SHP77 treated with DMSO at 0.1 percent for 48 hours (cell line): Measurements from ENCODE around the gene JAK1.

ENCODE experiments used
- DNase-seq: peaks from one replicate; lab custom pipeline; 2025; lab: John Stamatoyannopoulos, UW

JAK1 gene

GRCh38 chr1:64980745-64981600 is 14.6 kb upstream of the JAK1 start:
- DNase-seq = no peak

GRCh38 chr1:64979358-64979757 is 13.0 kb upstream of the JAK1 start:
- DNase-seq = no peak

- DNase-seq = no peak
Measured at GRCh38 chr1:64976361-64976760, 10.0 kb upstream of the JAK1 start.

GRCh38 chr1:64975740-64976139 is 9.4 kb upstream of the JAK1 start:
- DNase-seq = no peak

GRCh38 chr1:64975127-64975526 is 8.8 kb upstream of the JAK1 start:
- no peak for DNase-seq

- DNase-seq = no peak
Measured at GRCh38 chr1:64974288-64974825, 8.0 kb upstream of the JAK1 start.

GRCh38 chr1:64973061-64973647 is 6.8 kb upstream of the JAK1 start:
- no peak for DNase-seq

- DNase-seq = no peak
Measured at GRCh38 chr1:64969305-64970046, 3.1 kb upstream of the JAK1 start.

GRCh38 chr1:64967381-64967780 is 1.0 kb upstream of the JAK1 start:
- DNase-seq = no peak

- DNase-seq = no peak
Measured at GRCh38 chr1:64965366-64966157, 787 bp downstream of the JAK1 start.

- no peak for DNase-seq
Measured at GRCh38 chr1:64963466-64963865, 2.9 kb downstream of the JAK1 start.

GRCh38 chr1:64962441-64962840 is 3.9 kb downstream of the JAK1 start:
- no peak for DNase-seq

- DNase-seq = no peak
Measured at GRCh38 chr1:64961923-64962322, 4.4 kb downstream of the JAK1 start.

- DNase-seq = no peak
Measured at GRCh38 chr1:64960731-64961130, 5.6 kb downstream of the JAK1 start.

- DNase-seq = no peak
Measured at GRCh38 chr1:64959986-64960385, 6.4 kb downstream of the JAK1 start.

- DNase-seq = no peak
Measured at GRCh38 chr1:64956733-64957441, 9.5 kb downstream of the JAK1 start.

GRCh38 chr1:64956010-64956640 is 10.2 kb downstream of the JAK1 start:
- no peak for DNase-seq

GRCh38 chr1:64955097-64956009 is 11.0 kb downstream of the JAK1 start:
- DNase-seq = no peak

GRCh38 chr1:64953241-64953640 is 13.1 kb downstream of the JAK1 start:
- DNase-seq = no peak
